Caco-2 (cell line): ENCODE data around the gene MED29. TPM values are rescaled to one million over a fixed set of nuclear protein-coding genes. Genes with fewer than 3 reads are reported as not detected.
A peak's percentile ranks its signal among the peaks of the same experiment; 100 is the strongest.

Experiments
- BruUV-seq: library from RNA; stranded (reverse); fragments of 400-500 nt; replicated peaks from 2 replicates; lab custom pipeline; 2021; lab: Mats Ljungman, UMichigan
- CTCF ChIA-PET: fragments of 300-600 bp; sonication (Branson Sonifier 250); formaldehyde crosslinking; loops from one replicate; lab custom pipeline; 2022; ENCODE audit warnings: antibody characterized with exemption; lab: Charles Lee
- POLR2A ChIA-PET: fragments of 300-600 bp; sonication (Branson Sonifier 250); formaldehyde crosslinking; loops from one replicate; lab custom pipeline; 2022; ENCODE audit warnings: antibody characterized with exemption; lab: Charles Lee
- DNase-seq, 2 experiments: peaks; one replicate each; pipeline versions ENCODE4 v3.0.0 to v3.0.0-alpha.2; 2020 to 2022
- H3K27me3 ChIP-seq: replicated peaks from 2 replicates; pipeline ENCODE4 v1.6.0; 2011; ENCODE audit warnings: low read length; ENCODE audit not compliant: control insufficient read depth, insufficient read depth
- H3K36me3 ChIP-seq: 2 replicates; pipeline ENCODE4 v1.5.1; 2011; ENCODE audit warnings: low read length; ENCODE audit not compliant: control insufficient read depth, insufficient read depth
- H3K4me1 ChIP-seq: fragments of 250-450 bp; sonication (Bioruptor Pico); 2 replicates; pipeline ENCODE4 v1.5.1; 2020; ENCODE audit warnings: mild to moderate bottlenecking
- H3K4me3 ChIP-seq: 2 replicates; pipeline ENCODE4 v1.5.1; 2011; ENCODE audit warnings: low read depth, mild to moderate bottlenecking, control low read depth, low read length
- H3K9me3 ChIP-seq: fragments of 250-450 bp; sonication (Bioruptor Pico); 2 replicates; pipeline ENCODE4 v1.5.1; 2020; ENCODE audit warnings: mild to moderate bottlenecking, moderate library complexity
- H3K27ac Mint-ChIP-seq: one replicate; pipeline ENCODE4 v1.8.0; 2022; ENCODE audit warnings: mixed read lengths; ENCODE audit not compliant: unreplicated experiment
- H3K27me3 Mint-ChIP-seq: one replicate; pipeline ENCODE4 v1.8.0; 2022; ENCODE audit warnings: mixed read lengths; ENCODE audit not compliant: insufficient read depth, unreplicated experiment
- H3K36me3 Mint-ChIP-seq: one replicate; pipeline ENCODE4 v1.8.0; 2022; ENCODE audit warnings: mild to moderate bottlenecking, mixed read lengths; ENCODE audit not compliant: insufficient read depth, unreplicated experiment
- H3K4me1 Mint-ChIP-seq: one replicate; pipeline ENCODE4 v1.8.0; 2022; ENCODE audit warnings: low read depth, mixed read lengths; ENCODE audit not compliant: unreplicated experiment
- H3K4me3 Mint-ChIP-seq: one replicate; pipeline ENCODE4 v1.8.0; 2022; ENCODE audit warnings: mild to moderate bottlenecking, moderate library complexity, mixed read lengths; ENCODE audit not compliant: unreplicated experiment
- H3K9me3 Mint-ChIP-seq: one replicate; pipeline ENCODE4 v1.8.0; 2022; ENCODE audit warnings: mixed read lengths; ENCODE audit not compliant: unreplicated experiment
- intact Hi-C: fragments of 100-400 bp; cut with micrococcal nuclease; formaldehyde crosslinking; loops from one replicate; pipeline ENCODE4 v1.10.0; 2022; ENCODE audit not compliant: unreplicated experiment
- total RNA-seq: library from RNA; stranded (reverse); gene quantifications from 2 replicates; pipeline ENCODE4 v1.2.3, GENCODE V29; 2022
- TF ChIP-seq, protein P1 (sequence below), 2 experiments: fragments of 200-600 bp in 1 of 2; IDR thresholded peaks; 1 replicate in 1 of 2; 2 replicates in 1 of 2; pipeline versions ENCODE4 v1.5.1 to v1.8.0; 2011 to 2022; ENCODE audit warnings: antibody characterized with exemption in 1 of 2, control low read depth in 1 of 2, inconsistent platforms in 1 of 2, low read depth in 1 of 2, low read length in 1 of 2, mild to moderate bottlenecking in 1 of 2, moderate library complexity in 1 of 2; ENCODE audit not compliant: insufficient read depth in 1 of 2, severe bottlenecking in 1 of 2, unreplicated experiment in 1 of 2

Gene MED29
- total RNA-seq, 1 experiment from 2014 or later = 50.8 TPM

DNA sequence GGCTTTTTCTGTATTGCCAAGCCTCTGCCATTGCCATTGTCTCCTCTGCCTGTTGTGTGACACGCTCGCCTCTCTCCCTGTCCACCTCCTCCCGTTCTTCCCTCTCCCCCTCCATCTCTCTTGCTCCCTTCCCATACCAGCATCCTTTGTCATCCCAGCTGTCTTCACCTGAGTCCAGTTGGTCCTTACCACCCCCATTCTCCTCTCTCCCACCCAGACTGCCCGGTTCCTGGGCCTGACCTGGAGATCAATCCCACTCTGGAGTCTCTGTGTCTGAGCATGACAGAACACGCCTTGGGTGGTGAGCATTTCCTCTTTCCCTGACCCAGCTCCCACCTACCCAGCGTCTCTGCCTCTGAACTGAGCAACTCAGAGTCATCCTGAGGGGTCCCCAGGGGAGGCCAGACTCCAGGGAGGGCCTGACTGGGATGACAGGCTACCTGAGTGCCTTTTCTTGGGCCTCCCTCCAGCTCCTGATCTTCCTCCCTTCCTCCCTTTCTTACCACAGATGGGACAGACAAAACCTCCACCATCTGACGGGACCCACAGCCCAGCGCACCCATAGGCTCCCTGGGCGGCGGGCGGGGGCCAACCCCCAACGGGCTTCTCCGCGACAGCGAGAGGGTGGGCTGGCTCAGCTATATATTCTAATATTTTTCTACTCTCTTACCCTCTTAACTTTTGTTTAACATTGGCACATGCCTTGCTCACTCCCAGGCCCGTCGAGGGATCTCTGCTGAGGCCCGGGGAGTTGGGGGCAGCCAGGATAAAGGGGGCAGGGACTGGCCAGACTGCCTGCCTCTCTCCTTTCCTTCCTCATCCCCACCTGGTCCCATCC is 8.0 kb upstream of the MED29 start:
- no peak for DNase-seq
- H3K4me3 ChIP-seq = no peak overlapping the region
- ChIA-PET CTCF (interaction anchor here (0.8 kb wide), 1 partner anchor 18 kb away, joined by 3 read pairs; no protein-coding TSS in a partner anchor), POLR2A (no interaction called here)
- H3K4me1 Mint-ChIP-seq = peaks cover under 1% of the 10 kb centered on the region
- no peaks in the 10 kb centered on the region for H3K9me3 ChIP-seq
- peaks cover 8% of the 10 kb centered on the region; the same call in 1 of the 2 replicates for H3K36me3 ChIP-seq
- H3K4me1 ChIP-seq = no peaks in the 10 kb centered on the region
- no peaks in the 10 kb centered on the region for H3K9me3 Mint-ChIP-seq
- intact Hi-C loops = no loop called here
- H3K27me3 Mint-ChIP-seq = no peaks in the 10 kb centered on the region
- no peak overlapping the region for H3K4me3 Mint-ChIP-seq
- H3K27ac Mint-ChIP-seq = no peak overlapping the region
- BruUV-seq = no TSS peak
- no peaks in the 10 kb centered on the region for H3K27me3 ChIP-seq
- TF ChIP-seq, protein P1, sequence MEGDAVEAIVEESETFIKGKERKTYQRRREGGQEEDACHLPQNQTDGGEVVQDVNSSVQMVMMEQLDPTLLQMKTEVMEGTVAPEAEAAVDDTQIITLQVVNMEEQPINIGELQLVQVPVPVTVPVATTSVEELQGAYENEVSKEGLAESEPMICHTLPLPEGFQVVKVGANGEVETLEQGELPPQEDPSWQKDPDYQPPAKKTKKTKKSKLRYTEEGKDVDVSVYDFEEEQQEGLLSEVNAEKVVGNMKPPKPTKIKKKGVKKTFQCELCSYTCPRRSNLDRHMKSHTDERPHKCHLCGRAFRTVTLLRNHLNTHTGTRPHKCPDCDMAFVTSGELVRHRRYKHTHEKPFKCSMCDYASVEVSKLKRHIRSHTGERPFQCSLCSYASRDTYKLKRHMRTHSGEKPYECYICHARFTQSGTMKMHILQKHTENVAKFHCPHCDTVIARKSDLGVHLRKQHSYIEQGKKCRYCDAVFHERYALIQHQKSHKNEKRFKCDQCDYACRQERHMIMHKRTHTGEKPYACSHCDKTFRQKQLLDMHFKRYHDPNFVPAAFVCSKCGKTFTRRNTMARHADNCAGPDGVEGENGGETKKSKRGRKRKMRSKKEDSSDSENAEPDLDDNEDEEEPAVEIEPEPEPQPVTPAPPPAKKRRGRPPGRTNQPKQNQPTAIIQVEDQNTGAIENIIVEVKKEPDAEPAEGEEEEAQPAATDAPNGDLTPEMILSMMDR (IDR thresholded peaks at IDR 0.05; ENCODE audit: insufficient read depth in 1 of 2, low read depth in 1 of 2, low read length in 1 of 2, severe bottlenecking in 1 of 2, unreplicated experiment in 1 of 2) = no peak
- peaks cover 63% of the 10 kb centered on the region for H3K36me3 Mint-ChIP-seq

DNA sequence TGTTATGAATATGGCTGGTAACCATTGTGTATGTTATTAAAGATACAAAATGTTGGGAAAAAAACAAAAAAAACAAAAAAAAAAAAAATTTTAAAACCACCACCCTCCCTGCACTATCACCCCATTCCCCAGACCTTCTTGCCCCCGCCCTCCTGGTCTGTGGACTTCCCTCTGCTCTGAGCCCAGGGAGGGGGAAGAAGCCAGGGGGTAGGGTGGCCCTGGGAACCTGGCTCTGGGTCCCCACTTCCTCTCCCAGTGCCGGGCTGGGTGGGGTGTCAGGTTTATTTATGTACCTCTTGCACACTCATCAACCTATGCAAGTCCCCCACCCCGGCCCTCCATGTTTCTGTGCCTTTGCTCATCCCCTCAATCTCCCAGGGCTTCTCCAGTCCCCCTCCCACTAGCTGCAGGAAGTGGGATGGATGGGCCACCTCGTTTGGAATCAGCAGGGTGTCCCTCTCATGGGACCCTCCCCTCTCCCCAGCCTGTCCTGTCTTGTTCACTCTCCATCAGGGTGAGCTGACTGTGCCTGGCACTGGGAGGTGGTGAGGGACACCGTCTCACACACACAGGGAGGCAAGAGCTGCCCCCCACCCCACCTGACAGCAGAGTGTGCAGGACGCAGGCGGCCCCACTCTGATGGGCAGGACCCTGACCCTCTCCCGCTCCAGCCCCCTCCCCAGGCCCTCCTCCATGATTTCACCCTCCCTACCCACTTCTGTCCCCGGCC is 6.2 kb upstream of the MED29 start:
- Mint-ChIP-seq H3K4me1 (peaks cover 18% of the 10 kb centered on the region), H3K27me3 (no peaks in the 10 kb centered on the region)

More for the DNA sequence above, 6.2 kb upstream of the MED29 start:
- Mint-ChIP-seq H3K4me3 (no peak overlapping the region), H3K36me3 (peaks cover 70% of the 10 kb centered on the region), H3K27ac (no peak overlapping the region), H3K9me3 (no peaks in the 10 kb centered on the region)
- no peak for DNase-seq
- TSS peak; percentile 38 for BruUV-seq
- Histone ChIP-seq H3K9me3 (no peaks in the 10 kb centered on the region), H3K27me3 (no peaks in the 10 kb centered on the region), H3K36me3 (peaks cover 15% of the 10 kb centered on the region), H3K4me3 (no peak overlapping the region), H3K4me1 (peaks cover 5% of the 10 kb centered on the region; the same call in 1 of the 2 replicates)
- TF ChIP-seq, protein P1 (IDR thresholded peaks at IDR 0.05; ENCODE audit: insufficient read depth in 1 of 2, low read depth in 1 of 2, low read length in 1 of 2, severe bottlenecking in 1 of 2, unreplicated experiment in 1 of 2) = no peak
- ChIA-PET CTCF (interaction anchor here (1.2 kb wide), 1 partner anchor 16 kb away, joined by 4 read pairs; no protein-coding TSS in a partner anchor), POLR2A (no interaction called here)
- intact Hi-C loops = no loop called here
